Inferior parietal cortex (tissue), 1 donor: Measurements from ENCODE around the gene RAB27A.
"Not testable (repeated sequence)": the region's sequence is repeated elsewhere in the genome, so short reads cannot be mapped to it uniquely, and the experiment has no call there.

Experiments used
- DNase-seq: peaks from one replicate; pipeline ENCODE4 v3.0.0-alpha.2; 2016; ENCODE audit errors: extremely low spot score

The RAB27A gene

DNA sequence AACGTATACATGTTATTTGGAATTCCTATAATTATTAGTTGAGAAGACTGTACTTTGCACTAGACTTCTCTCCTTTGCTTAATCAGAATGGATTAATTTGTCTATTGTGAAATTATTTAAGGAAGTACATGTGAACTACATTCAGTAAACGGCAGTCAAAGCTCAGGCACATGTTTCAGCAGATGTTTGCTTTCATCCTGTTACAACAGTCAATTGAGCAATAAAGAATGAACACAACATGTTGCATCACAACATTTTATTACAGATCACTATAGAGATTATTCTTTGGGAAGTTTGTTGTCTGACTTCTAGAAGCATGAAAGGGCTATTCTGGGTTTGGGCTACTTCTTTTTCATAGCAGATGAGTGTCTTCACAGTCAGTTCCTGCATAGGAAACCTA is 39.2 kb downstream of the RAB27A start:
- DNase-seq, result no peak

- DNase-seq, result not testable (repeated sequence)
These were observed 39.7 kb downstream of the RAB27A start for GRCh38 chr15:55249885-55250284.

DNA sequence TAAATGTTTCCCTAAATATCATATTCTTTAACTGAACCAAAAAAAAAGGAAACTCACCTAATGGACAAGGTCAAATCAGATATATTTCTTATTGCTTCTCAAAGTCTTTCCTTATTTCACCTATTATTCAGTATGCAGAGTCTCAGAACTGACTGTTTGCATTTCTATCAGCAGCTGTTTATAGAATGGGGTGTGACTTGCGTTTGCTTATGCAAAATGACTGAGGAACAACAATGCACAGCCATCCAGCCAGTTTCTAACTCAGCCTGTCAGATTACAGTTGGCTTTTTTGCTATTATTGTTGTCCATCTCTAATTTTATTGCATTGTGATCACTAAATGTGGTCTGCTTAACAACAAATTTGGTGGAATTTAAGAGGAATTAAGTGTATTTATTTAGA is 40.7 kb downstream of the RAB27A start:
- DNase-seq, result no peak

DNA sequence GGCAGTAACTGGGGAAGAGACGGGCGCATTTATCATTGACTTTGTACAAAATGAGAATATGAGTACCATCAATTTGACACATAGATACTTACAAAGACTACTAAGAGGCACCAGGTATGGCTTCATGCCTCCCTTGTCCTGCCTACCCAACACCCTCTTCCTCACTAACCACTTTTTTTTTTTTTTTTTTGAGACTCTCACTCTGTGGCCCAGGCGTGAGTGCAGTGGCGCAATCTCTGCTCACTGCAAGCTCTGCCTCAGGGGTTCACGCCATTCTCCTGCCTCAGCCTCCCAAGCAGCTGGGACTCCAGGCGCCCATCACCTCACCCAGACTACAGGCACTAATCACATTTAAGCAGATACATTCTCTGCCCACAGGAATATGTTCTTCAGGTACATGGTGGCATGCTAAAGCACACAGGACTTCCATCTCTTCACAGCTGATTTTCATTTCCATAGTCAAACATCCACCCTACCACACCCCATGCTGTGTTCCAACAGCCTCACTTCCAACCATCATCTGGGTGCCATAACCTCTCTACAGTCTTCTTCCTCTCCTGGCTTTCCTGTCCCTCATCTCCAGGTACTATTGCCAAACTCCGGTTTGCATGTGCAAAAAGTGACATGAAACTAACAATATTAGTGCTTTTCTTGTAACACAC is 41.7 kb downstream of the RAB27A start:
- DNase-seq, result no peak

DNA sequence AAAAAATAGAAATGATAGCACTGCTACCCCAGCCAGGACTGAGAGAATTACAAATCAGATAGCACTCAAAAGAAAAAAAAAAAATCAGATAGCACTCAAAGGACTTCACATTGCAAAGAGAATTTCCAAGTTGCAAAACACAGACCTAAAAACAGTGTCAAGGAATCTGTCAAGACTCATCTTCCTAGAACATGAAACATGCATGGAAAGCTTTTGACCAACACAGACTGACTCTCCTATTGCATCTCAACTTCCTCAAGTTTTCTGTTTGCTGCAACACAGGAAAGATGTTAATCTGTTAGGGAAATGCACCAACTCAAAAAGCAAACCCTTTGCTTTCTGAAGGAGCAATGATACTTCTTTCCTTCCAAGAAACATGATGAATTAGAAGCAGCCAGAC is 42.3 kb downstream of the RAB27A start:
- DNase-seq, result no peak

GRCh38 chr15:55246567-55246966 is 43.0 kb downstream of the RAB27A start:
- no peak for DNase-seq

- DNase-seq, result no peak
These were observed 44.6 kb downstream of the RAB27A start for GRCh38 chr15:55245059-55245458.

DNA sequence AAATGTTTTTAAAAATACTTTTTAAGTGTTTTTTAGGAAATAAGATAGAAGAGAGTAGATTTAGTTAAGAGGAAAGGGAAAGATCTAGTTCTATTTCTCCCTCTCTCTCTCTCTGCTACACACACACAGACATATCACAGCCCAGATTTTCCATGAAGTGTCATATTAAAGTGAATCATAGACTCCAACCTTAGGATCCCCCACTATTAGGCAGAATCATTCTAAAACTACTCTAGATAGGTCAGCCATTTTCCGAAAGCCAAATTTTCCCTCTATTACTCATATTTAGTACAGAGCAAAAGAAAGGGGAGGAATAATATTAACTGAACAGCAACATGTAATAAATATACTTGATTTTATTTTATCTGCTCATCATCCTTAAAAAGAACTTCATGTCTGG is 47.7 kb downstream of the RAB27A start:
- no peak for DNase-seq

- no peak for DNase-seq
These were observed 48.4 kb downstream of the RAB27A start for GRCh38 chr15:55241186-55241585.

DNA sequence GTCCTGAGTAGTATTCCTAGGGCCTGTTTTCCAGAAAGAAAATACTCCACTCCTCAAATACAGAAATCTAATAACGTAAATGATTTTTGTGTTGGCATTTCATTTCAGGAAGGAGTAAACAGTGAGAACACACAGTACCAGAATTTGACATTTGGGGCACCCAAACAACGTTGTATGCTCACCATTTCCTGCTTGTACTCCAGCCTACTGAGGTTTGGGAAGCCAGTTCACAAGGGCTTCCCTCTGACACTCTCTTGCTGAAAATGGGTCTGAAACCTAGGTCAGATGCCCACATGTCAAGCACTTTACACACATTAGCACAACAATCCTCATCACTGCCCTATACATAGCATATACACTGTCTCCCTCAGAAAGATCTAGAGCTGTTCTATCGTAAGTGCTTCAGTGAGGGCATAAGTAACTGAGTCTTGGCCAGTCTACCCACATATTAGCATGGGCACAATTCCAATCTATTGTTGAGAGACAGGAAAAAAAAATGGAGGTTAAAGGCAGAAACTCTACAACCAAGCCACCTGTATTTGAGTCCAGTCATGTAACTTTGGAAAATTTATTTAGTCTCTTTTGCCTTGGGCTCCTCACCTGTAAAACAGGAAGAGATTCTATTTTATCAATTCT is 49.4 kb downstream of the RAB27A start:
- no peak for DNase-seq

- DNase-seq, result no peak
These were observed 50.0 kb downstream of the RAB27A start for GRCh38 chr15:55239440-55240124.

DNA sequence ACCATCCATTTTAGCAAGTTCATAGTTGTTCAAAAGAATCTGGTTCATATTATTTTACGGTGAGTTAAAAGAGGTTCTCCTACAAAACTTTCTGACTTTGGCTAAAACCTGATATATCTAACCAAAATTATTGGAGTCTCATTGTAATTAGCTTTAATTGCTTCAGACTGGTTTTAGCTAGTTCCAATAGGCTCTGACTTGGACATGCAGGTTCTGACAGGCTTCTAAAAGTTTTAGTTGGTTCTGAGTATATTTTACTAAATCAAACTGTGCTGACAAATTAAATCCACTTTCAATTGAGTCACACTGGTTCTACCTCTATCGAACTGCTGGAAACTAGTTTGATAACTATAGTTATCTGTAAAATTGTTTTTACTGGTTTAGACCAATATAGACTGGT is 50.7 kb downstream of the RAB27A start:
- no peak for DNase-seq

DNA sequence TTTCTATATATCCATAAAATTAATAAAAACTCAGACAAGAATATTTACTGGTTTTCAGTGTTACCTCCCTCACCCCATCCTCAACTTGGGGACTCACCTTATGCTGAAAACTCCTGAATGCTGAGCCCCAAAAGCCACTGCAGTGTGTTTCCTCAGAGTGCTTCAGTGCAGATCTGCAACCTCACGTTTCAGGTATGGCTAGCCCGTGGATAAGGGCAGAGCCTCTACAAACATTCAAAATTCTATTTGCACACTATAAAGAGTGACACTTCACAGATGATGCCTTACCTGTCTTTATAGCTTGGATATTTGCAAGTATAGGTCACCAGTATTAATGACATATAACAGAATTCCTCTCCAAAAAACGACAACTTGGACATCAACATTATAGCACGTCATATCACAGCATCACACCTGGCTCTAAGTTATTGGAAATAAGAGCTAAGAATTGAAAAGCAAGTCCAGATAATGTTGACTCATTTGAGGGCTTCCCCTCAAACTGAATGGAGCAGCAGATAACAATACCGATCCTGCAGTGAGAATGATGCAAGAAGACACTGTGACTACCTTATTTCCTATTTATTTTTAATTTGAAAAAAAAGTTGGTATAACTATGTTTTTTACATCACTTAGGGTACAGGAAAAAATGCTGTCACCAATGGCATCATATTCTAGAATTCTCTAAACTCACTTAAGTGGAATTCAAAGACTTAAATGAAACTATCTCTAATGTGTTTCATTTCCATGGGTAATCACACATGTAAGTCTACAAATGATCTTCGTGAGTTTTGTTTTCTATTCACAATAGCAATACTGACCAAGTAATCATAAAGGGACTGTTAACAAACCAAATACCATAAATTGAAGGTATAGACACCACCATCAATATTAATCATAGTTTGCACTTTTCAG is 52.1 kb downstream of the RAB27A start:
- DNase-seq, result no peak

- no peak for DNase-seq
These were observed 54.0 kb downstream of the RAB27A start for GRCh38 chr15:55235546-55236036.

GRCh38 chr15:55234800-55235104 is 54.9 kb downstream of the RAB27A start:
- no peak for DNase-seq

DNA sequence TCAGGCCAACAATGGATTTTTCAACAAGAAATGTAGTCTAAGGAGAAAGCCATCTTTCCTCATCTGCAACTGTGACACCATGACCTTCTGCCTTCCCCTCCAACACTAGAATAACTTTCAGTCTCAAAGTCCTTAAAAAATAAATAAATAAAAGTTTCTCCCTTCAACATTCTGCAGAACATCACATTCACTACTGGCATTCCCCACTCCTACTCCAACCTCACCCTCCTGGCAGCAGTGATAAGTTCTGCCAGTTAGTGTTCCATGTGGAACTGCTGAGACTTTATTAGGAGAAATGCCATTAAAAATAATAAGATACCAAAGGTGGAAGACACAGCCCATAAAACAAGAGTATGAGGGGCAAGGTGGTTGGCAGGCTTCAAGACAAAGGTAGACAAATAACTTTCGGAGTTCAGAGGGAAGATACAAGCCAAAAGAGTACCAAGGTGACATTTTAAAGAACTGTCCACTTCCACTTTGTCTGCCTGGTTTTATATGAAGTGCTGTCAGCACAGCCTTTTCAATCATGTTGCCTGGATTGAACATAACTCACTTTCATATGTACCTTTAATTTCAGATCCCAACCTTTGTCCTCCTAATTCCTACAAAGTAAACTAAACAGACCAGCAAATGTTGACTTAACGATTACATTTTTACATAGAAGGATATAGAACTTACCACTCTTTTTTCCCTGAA is 55.4 kb downstream of the RAB27A start:
- no peak for DNase-seq

GRCh38 chr15:55231455-55231854 is 58.2 kb downstream of the RAB27A start:
- DNase-seq, result no peak

- no peak for DNase-seq
These were observed 58.7 kb downstream of the RAB27A start for GRCh38 chr15:55230953-55231352.

DNA sequence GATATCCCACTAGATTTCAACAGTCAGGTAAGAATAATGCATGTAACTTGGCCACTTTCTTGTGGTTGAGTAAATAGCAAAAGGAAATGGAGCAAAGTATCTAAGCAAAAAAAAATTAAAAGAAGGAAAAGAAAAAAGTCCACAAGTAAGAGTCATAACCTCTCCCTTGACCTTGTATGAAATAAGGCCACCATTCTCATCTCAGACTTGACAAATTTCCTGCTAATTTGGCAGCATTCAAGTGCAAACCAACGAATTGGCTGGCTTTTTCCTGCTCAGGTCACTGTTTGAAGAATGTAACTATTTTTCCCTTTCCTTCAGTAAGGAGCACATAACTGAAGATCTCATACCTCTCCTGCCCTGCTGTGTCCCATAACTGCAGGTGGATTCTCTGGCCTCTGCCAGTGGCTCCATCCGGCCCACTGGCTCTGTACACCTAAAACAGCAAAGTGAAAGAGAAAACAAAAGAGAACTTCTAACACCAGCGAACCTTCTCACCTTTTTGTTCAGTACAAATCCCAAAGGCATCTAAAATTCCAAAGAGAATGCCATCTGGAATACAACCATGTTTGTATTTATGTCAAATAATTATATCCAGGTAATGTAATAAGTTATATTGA is 59.5 kb downstream of the RAB27A start:
- no peak for DNase-seq

- no peak for DNase-seq
These were observed 63.5 kb downstream of the RAB27A start for GRCh38 chr15:55226127-55226526.

DNA sequence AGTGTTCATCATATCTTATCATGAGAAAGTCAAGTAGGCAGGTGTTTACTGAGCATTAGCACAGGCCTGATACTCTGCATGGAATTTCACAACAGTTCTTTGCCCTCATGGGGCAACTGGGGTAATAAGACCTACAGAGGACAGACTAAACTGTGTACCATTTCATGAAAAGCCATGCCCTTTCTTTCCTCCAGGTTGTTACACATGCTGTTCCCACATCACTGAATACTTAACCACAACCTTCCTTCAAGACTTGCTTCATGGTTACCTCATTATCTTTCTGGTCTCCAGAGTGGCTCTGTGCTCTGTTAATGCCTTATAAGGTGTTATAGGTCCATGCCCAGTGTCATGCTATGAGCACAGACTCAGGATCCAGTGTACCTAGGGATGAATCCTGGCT is 64.7 kb downstream of the RAB27A start:
- no peak for DNase-seq
